Hepatocyte (in vitro differentiated cells): Measurements from ENCODE around the gene ABO. TPM values are rescaled to one million over a fixed set of nuclear protein-coding genes. Genes with fewer than 3 reads are reported as not detected.
"Not testable (repeated sequence)": the region's sequence is repeated elsewhere in the genome, so short reads cannot be mapped to it uniquely, and the experiment has no call there.

Experiments used
- DNase-seq: peaks from one replicate; pipeline ENCODE4 v3.0.0-alpha.2; 2016; ENCODE audit warnings: low spot score
- H2AFZ ChIP-seq: fragments of 200-600 bp; sonication (generic); 2 replicates; pipeline ENCODE4 v1.6.0; 2016; ENCODE audit warnings: antibody characterized with exemption, mild to moderate bottlenecking
- H3K27ac ChIP-seq: fragments of 200-600 bp; sonication (generic); 2 replicates; pipeline ENCODE4 v1.5.1; 2016; ENCODE audit warnings: mild to moderate bottlenecking
- H3K27me3 ChIP-seq: fragments of 200-600 bp; sonication (generic); 2 replicates; pipeline ENCODE4 v1.6.1; 2016
- H3K36me3 ChIP-seq: fragments of 200-600 bp; sonication (generic); replicated peaks from 2 replicates; pipeline ENCODE4 v1.5.1; 2016; ENCODE audit warnings: low read depth; ENCODE audit not compliant: insufficient read depth
- H3K4me1 ChIP-seq: fragments of 200-600 bp; sonication (generic); 2 replicates; pipeline ENCODE4 v1.5.1; 2016; ENCODE audit warnings: mild to moderate bottlenecking, moderate library complexity; ENCODE audit not compliant: insufficient read depth
- H3K4me2 ChIP-seq: fragments of 200-600 bp; sonication (generic); 2 replicates; pipeline ENCODE4 v1.6.0; 2016
- H3K4me3 ChIP-seq: fragments of 200-600 bp; sonication (generic); 2 replicates; pipeline ENCODE4 v1.5.1; 2016; ENCODE audit warnings: mild to moderate bottlenecking
- H3K79me2 ChIP-seq: fragments of 200-600 bp; sonication (generic); 2 replicates; pipeline ENCODE4 v1.6.0; 2017; ENCODE audit warnings: mild to moderate bottlenecking
- H3K9me2 ChIP-seq: fragments of 200-600 bp; sonication (generic); replicated peaks from 2 replicates; pipeline ENCODE4 v1.6.0; 2017; ENCODE audit warnings: mild to moderate bottlenecking; ENCODE audit not compliant: insufficient read depth
- H3K9me3 ChIP-seq: fragments of 200-600 bp; sonication (generic); 2 replicates; pipeline ENCODE4 v1.5.1; 2016; ENCODE audit warnings: low read depth, mild to moderate bottlenecking
- H4K20me1 ChIP-seq: fragments of 200-600 bp; sonication (generic); 2 replicates; pipeline ENCODE4 v1.6.0; 2016; ENCODE audit warnings: mild to moderate bottlenecking; ENCODE audit not compliant: insufficient read depth, poor library complexity, severe bottlenecking
- CTCF ChIP-seq: fragments of 200-600 bp; sonication (generic); IDR thresholded peaks from 2 replicates; pipeline ENCODE4 v1.5.1; 2016; ENCODE audit warnings: antibody characterized with exemption, mild to moderate bottlenecking; ENCODE audit not compliant: poor library complexity
- EZH2 ChIP-seq: fragments of 200-600 bp; sonication (generic); IDR thresholded peaks from 2 replicates; pipeline ENCODE4 v1.6.1; 2016; ENCODE audit warnings: antibody characterized with exemption, mild to moderate bottlenecking, borderline replicate concordance
- EZH2phosphoT487 ChIP-seq: fragments of 200-600 bp; sonication (generic); IDR thresholded peaks from one replicate; pipeline ENCODE4 v1.6.1; 2018; ENCODE audit warnings: antibody characterized with exemption, mild to moderate bottlenecking, low read depth, moderate library complexity; ENCODE audit not compliant: unreplicated experiment, severe bottlenecking
- WGBS: methylation state at CpG from one replicate; pipeline ENCODE4 v1.1.6; 2016; ENCODE audit warnings: low lambda C conversion rate; ENCODE audit errors: missing lambda C conversion rate; 5-methylcytosine and 5-hydroxymethylcytosine counted together
- polyA plus RNA-seq: library from polyadenylated mRNA; unstranded; fragments of >200 nt; fragmentation: Nextera tagmentation; extraction: Ambion mirVana; gene quantifications from 2 replicates; pipeline ENCODE4 v1.2.1, GENCODE V29; 2016
- total RNA-seq: library from RNA; depleted of rRNA; stranded (reverse); fragments of >200 nt; gene quantifications from 2 replicates; pipeline ENCODE4 v1.2.3, GENCODE V29; 2014

ABO gene
- total and polyA plus RNA-seq, 2 experiments from 2014 or later = 4.8 to 15.7 TPM

DNA sequence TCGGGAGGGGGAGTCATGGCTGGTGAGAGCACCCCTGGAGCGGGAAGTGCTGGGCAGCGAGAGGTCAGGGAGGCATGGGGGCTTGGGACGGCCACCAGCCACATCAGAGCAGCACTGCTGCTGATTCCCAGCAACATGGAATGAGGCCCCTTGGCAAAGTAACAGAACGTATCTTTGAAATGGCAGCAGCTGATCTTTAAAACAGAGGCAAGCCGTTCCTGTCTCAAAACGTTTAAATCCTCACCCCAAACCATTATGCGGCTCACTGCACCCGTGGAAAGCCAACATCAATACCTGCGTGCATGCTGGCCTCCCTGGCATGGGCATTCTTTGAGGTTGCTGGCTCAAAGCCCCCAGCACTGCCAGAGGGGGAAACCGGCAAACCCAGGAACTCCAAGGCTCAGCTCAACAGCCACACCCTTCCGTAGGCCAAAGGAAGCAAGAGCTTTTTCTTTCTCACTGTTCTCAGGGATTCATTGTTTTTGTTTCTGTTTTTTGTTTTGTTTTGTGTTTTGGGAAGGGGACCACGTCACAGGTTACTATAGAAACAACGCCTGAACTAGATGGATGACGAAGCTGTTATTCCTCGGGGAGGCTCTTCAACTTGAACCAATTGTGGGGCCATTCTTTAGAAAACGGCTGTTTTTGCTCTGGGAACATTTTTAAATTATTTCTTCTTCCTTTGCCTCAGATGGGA lies 37.8 kb downstream of the ABO start:
- Histone ChIP-seq H3K27me3 (no peaks in the 10 kb centered on the region), H3K4me1 (peaks cover 4% of the 10 kb centered on the region), H3K4me2 (no peak overlapping the region), H3K4me3 (no peak overlapping the region), H3K9me3 (no peaks in the 10 kb centered on the region), H3K27ac (no peak overlapping the region), H3K9me2 (no peaks in the 10 kb centered on the region), H4K20me1 (no peaks in the 10 kb centered on the region), H3K36me3 (no peaks in the 10 kb centered on the region), H2AFZ (no peak overlapping the region), H3K79me2 (no peaks in the 10 kb centered on the region)
- 87% methylated on average over 17 of the region's 17 CpGs for WGBS
- TF ChIP-seq EZH2phosphoT487 = no peak
- no peak for TF ChIP-seq EZH2
- TF ChIP-seq CTCF = no peak
- DNase-seq = no peak

- not testable (repeated sequence) for H3K4me1 ChIP-seq, H3K9me3 ChIP-seq, H3K9me2 ChIP-seq, DNase-seq, H3K27me3 ChIP-seq, H3K4me3 ChIP-seq, H2AFZ ChIP-seq, H4K20me1 ChIP-seq, H3K4me2 ChIP-seq, H3K79me2 ChIP-seq, H3K36me3 ChIP-seq, H3K27ac ChIP-seq
- WGBS = 84% methylated on average over 18 of the region's 19 CpGs
Observed at GRCh38 chr9:133236291-133237034, 38.5 kb downstream of the ABO start.

GRCh38 chr9:133235549-133236222 lies 39.3 kb downstream of the ABO start:
- no peaks in the 10 kb centered on the region for H3K9me2 ChIP-seq
- H3K4me1 ChIP-seq = peaks cover 4% of the 10 kb centered on the region
- 91% methylated on average over 11 of the region's 11 CpGs for WGBS
- H3K36me3 ChIP-seq = no peaks in the 10 kb centered on the region
- H2AFZ ChIP-seq = no peak overlapping the region
- no peaks in the 10 kb centered on the region for H4K20me1 ChIP-seq
- TF ChIP-seq EZH2 (no peak), CTCF (no peak), EZH2phosphoT487 (no peak)
- no peak for DNase-seq
- H3K27ac ChIP-seq = no peak overlapping the region
- H3K79me2 ChIP-seq = no peaks in the 10 kb centered on the region
- H3K4me3 ChIP-seq = no peak overlapping the region
- no peaks in the 10 kb centered on the region for H3K27me3 ChIP-seq
- H3K4me2 ChIP-seq = no peak overlapping the region
- H3K9me3 ChIP-seq = no peaks in the 10 kb centered on the region
